HG02798 (cell line): Measurements from ENCODE around the gene ASTN1.

ENCODE experiments used
- ATAC-seq: cut with Tn5 transposase; IDR thresholded peaks from one replicate; pipeline ENCODE4 v1.9.1; 2021; ENCODE audit warnings: mild to moderate bottlenecking; ENCODE audit not compliant: unreplicated experiment, poor library complexity

ASTN1 gene

GRCh38 chr1:176885341-176885740 lies 279.2 kb downstream of the ASTN1 start:
- ATAC-seq, result no peak

GRCh38 chr1:176884911-176885310 lies 279.6 kb downstream of the ASTN1 start:
- no peak for ATAC-seq

GRCh38 chr1:176884286-176884685 lies 280.2 kb downstream of the ASTN1 start:
- ATAC-seq, result no peak

GRCh38 chr1:176880955-176881595 lies 283.4 kb downstream of the ASTN1 start:
- ATAC-seq, result peak; percentile 64

- no peak for ATAC-seq
Observed at GRCh38 chr1:176879784-176880620, 284.5 kb downstream of the ASTN1 start.

- no peak for ATAC-seq
Observed at GRCh38 chr1:176878750-176879536, 285.6 kb downstream of the ASTN1 start.

- no peak for ATAC-seq
Observed at GRCh38 chr1:176877557-176877956, 287.0 kb downstream of the ASTN1 start.

- no peak for ATAC-seq
Observed at GRCh38 chr1:176876966-176877515, 287.5 kb downstream of the ASTN1 start.

GRCh38 chr1:176869577-176869976 lies 294.9 kb downstream of the ASTN1 start:
- ATAC-seq, result no peak

- no peak for ATAC-seq
Observed at GRCh38 chr1:176866011-176866714, 298.3 kb downstream of the ASTN1 start.

GRCh38 chr1:176864211-176864610 lies 300.3 kb downstream of the ASTN1 start:
- no peak for ATAC-seq

GRCh38 chr1:176863613-176864012 lies 300.9 kb downstream of the ASTN1 start:
- ATAC-seq, result no peak

GRCh38 chr1:176858433-176858916 lies 306.0 kb downstream of the ASTN1 start:
- no peak for ATAC-seq

- no peak for ATAC-seq
Observed at GRCh38 chr1:176857632-176858031, 306.9 kb downstream of the ASTN1 start.

GRCh38 chr1:176854758-176855745 lies 309.5 kb downstream of the ASTN1 start:
- ATAC-seq, result no peak

- ATAC-seq, result no peak
Observed at GRCh38 chr1:176854121-176854520, 310.4 kb downstream of the ASTN1 start.

- no peak for ATAC-seq
Observed at GRCh38 chr1:176853503-176853902, 311.0 kb downstream of the ASTN1 start.

- no peak for ATAC-seq
Observed at GRCh38 chr1:176852124-176852523, 312.4 kb downstream of the ASTN1 start.

GRCh38 chr1:176850871-176851270 lies 313.6 kb downstream of the ASTN1 start:
- ATAC-seq, result no peak
